D341Med (cell line): ENCODE data around the gene NETO1.

Source experiments
- DNase-seq: peaks from one replicate; pipeline ENCODE4 v3.0.0; 2012; ENCODE audit warnings: low spot score

The NETO1 gene

GRCh38 chr18:72843743-72844142 is 24.0 kb downstream of the NETO1 start:
- no peak for DNase-seq

GRCh38 chr18:72840109-72840508 is 27.7 kb downstream of the NETO1 start:
- DNase-seq = no peak

GRCh38 chr18:72834731-72835130 is 33.1 kb downstream of the NETO1 start:
- DNase-seq = no peak

GRCh38 chr18:72833471-72833870 is 34.3 kb downstream of the NETO1 start:
- no peak for DNase-seq

GRCh38 chr18:72830109-72830508 is 37.7 kb downstream of the NETO1 start:
- no peak for DNase-seq

DNA sequence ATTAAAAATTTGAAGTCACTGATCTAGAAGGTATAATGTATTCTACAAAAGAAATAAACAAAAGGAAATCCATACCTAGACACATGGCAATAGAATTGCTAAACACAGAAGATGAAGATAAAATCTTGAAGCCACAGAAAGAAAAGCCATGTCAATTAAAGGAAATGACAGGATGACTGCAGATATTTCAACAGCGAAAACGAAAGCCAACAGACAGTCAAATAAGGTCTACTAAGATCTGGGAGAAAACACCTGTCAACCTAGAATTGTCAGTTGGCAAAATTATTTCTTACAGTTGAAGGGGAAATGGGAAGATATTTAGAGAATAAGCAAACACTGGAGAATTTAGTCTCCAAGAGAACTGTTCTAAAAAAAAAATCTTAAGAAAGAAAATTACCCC is 39.2 kb downstream of the NETO1 start:
- DNase-seq = no peak

DNA sequence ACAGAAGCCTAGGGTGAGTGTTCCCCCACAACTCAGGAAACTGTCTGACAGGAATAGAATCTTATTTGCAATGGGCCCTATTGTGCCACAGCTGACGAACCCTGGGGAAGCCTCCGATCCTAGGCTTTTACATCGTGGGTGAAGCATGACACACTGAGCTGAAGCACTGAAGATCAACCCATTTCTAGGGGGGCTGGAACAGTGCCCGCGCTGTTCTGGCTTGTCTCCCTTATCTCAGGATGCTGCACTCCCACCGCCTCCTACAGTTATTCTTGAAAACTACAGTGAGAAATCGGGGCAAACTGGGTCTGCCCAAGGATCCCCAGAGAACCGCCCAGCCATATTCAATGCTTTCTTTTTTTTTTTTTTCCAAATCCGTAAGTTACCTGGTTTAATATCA is 41.1 kb downstream of the NETO1 start:
- no peak for DNase-seq

DNA sequence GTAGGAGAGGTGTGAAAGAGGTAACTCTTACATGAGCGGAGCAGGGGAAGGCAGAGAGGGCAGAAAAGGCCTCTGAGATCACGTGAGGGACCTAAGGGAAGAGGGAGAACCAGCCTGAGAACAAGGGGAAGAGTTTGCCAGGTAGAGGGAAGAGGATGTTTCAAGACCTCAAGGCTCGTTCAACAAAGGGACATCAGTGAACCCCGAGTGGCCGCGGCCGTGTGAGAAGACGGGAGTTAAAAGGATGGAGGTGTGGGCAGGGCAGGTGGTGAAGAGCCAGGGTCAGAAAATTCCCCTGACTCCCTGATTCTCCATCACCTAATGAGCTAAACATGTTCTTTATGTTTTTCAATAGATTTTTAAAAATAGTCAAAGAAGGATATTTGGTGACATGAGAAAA is 44.4 kb downstream of the NETO1 start:
- DNase-seq = no peak

- no peak for DNase-seq
Measured at GRCh38 chr18:72822202-72822601, 45.6 kb downstream of the NETO1 start.

DNA sequence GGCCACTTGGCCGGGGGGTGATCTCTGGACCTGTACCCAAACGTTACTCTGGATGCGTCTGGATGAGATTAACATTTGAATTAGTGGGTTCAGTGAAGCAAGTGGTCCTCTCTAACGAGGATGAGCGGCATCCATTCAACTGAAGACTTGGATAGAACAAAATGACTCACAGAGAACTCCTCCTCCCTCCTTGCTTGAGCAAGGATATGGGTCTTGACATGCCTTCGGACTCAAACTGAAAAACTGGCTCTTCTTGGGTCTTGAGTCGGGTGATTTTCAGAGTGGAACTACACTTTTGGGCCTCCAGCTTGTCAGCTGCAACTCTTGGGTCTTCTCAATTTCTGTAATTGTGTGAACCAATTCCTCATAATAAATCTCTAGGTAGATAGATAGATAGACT is 47.2 kb downstream of the NETO1 start:
- no peak for DNase-seq

GRCh38 chr18:72819050-72819449 is 48.7 kb downstream of the NETO1 start:
- DNase-seq = no peak

GRCh38 chr18:72811047-72811446 is 56.7 kb downstream of the NETO1 start:
- DNase-seq = no peak

GRCh38 chr18:72808680-72809079 is 59.1 kb downstream of the NETO1 start:
- no peak for DNase-seq

DNA sequence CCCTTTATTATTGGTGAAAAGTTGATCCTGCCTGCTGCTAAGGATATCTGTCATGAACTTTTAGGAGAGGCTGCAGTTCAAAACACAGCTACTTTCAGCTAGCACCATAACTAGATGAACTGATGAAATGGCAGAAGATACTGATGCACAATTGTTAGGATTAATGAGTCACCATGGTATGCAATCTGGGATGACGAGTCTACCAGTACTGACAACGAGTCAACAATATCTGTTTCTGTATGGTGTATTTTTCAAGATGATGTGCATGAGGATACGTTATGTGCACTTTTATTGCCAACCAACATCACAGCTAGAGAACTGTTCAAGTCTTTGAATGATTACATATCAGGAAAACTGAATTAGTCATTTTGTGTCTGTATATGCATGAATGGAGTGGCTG is 68.7 kb downstream of the NETO1 start:
- DNase-seq = no peak

- no peak for DNase-seq
Measured at GRCh38 chr18:72783530-72783929, 84.3 kb downstream of the NETO1 start.

DNA sequence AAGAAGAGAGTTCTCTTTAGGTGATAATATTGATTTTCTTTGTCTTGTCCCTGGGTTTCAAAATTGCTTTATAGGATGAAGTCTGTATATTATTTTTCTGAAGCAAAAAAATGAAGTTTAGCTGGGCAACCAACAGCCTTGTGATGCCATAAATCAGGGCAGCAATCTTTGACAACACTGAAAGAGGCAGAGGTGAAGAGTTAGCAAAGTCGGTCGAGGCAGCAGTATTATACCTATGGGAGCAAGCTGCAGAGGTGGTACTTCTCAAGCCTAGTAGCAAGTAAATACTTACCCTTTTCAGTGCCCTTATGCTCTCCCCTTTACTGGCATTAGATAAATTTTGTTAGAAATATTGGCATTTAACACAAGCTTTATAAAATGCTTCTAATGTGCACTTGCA is 92.9 kb downstream of the NETO1 start:
- DNase-seq = no peak

DNA sequence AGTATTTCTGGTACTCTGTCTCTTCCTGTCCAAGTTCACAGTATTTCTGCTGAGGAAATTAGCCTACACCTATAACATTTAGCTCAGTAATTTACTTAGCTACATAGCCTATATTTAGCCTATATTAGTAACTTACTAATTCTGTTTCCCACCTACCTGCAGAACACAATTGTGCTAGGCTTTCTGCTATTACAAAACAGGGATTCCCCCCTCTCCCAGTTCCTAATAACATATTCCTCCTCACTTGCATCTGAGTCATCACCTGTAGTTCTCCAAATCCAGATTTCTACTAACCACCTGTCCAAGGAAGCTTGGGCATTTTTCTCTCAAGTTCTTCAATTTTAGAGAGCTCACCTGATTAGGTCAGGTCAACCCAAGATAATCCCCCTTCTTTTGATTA is 94.9 kb downstream of the NETO1 start:
- DNase-seq = no peak

GRCh38 chr18:72768681-72769229 is 99.0 kb downstream of the NETO1 start:
- DNase-seq = no peak

DNA sequence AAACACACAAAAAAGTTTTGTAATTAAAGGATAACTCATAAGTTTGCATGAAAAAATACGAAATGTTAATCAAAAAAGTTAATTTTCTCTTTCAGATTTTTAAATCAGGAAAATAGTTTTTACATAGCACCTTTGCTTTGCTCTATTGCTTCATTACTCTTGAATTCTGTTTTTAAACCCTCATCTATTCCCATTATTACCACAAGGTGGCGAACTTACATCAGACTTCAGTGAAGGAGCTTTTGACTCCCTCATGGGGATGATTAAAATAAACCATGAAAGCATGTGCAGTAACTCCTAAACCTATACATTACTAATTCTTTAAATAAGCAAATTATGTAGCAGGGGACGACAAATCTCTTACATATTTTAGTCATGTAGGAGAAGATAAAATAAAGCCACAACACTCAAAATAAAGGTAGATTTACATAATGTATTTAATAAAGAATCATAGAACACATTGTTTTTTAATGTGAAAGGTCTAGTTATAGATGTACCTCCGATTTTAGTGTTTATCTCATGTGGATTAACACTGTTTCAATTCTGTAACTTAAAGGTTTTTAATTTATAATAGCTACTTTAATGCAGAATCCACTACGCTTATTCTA is 105.2 kb downstream of the NETO1 start:
- peak; percentile 52 for DNase-seq

GRCh38 chr18:72752220-72752619 is 115.6 kb downstream of the NETO1 start:
- DNase-seq = no peak

DNA sequence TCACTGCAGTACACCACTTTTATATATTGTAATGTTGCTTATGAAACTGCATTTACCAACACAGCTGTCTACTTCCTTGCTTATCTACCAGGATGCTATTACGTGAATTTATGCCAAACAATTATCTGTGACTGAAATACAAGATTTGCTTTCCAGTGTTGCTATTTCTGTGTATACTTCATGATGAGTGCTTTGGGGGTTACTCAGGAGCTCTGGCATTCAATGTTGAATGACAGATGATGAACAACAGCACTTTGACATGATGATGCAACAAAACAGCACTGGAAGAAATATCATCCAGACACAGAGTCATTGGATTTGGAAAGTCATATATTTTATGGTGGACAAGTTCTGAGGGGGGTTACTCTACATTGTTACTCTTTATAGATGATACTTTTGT is 125.8 kb downstream of the NETO1 start:
- DNase-seq = no peak

DNA sequence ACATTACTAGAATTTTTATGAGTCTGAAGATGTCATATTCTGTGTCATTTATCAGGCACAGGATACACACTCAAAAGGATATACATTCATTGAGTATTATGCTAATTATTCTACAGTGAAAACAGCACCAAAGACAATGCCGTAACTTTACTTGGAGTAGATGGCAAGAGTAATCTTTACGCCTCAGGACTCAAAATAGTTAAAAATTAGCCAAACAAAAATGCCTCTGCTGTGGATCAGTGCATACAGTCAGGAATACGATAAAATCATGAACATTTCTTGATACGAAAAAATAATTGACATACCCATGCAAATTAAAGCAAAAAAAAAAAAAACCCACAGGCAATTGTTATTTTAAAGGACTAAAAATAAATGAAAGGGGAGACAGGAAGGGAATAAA is 129.7 kb downstream of the NETO1 start:
- no peak for DNase-seq

DNA sequence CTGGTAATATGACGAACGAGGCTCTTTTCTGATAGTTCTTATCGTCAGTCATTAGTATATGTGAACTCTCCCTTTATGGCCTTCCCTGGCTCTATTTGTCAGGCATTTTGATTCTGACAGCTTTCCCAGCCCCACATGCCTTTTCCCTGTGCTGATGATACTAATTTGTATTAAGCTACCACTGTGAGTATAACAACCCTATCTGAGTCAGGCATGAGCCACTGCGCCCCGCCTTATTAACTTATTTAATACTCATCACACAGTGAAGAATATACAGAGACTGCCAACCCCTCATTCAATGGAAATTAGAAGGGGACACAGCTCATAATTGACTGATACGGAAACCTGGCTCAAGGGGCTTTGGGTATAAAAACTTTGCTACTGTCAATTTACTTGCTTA is 140.0 kb downstream of the NETO1 start:
- DNase-seq = no peak

DNA sequence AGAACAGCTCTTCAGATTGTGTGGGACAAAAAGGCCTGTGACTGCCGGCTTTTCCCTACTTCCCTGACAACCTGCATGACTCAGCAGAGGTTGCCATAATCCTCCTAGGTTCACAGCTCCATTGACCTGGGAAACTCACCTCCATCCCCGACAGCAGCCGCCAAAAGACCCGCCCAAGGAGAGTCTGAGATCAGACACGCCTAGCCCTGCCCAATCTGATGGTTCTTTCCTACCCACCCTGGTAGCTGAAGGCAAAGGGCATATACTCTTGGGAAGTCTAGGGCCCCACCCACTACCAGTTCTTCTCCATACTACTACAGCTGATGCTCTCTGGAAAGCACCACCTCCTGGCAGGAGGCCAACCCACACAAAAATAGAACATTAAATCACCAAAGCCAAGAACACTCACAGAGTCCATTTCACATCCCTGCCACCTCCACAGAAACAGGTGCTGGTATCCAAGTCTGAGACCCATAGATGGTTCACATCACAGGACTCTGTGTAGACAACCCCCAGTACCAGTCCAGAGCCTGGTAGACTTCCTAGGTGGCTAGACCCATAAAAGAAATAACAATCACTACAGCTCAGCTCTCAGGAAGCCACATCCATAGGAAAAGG is 140.6 kb downstream of the NETO1 start:
- no peak for DNase-seq
